Activated CD8-positive, alpha-beta memory T cell treated with anti-CD3 and anti-CD28 coated beads, Interleukin-2, amount 50 U/mL, for 48 hours (primary cell): Measurements from ENCODE around the gene MAML3.
A peak's percentile ranks its signal among the peaks of the same experiment; 100 is the strongest.

Source experiments
- DNase-seq: peaks from one replicate; pipeline ENCODE4 v3.0.0-alpha.2; 2020

MAML3 gene

DNA sequence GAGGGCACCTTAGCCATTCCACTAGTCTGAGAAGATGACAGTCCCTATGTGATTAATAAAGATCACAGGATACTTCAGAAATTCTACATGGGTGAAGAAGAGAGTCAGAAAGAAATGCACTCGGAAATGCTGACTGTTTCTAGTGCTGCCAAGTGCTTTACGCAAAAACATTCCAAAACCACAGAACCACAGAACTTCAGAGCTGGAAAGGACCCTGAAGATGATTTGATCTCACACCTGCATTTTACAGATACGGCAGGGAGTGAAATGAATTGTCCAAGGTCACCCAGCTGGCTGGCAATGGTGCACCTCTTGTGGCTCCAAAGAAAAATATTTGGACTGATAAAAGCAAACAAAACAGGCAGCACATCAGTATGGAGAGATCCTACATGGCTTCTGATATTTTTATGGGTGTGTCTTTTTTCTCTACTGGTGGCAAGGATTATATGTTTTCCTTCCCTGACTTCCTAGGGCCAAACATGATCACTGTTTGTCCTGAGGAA lies 115.9 kb downstream of the MAML3 start:
- no peak for DNase-seq

GRCh38 chr4:140037353-140038030 lies 116.5 kb downstream of the MAML3 start:
- DNase-seq = no peak

GRCh38 chr4:140031706-140032105 lies 122.3 kb downstream of the MAML3 start:
- DNase-seq = no peak

GRCh38 chr4:140031061-140031460 lies 122.9 kb downstream of the MAML3 start:
- no peak for DNase-seq

- DNase-seq = no peak
Measured at GRCh38 chr4:140028676-140029517, 125.1 kb downstream of the MAML3 start.

GRCh38 chr4:140028101-140028500 lies 125.9 kb downstream of the MAML3 start:
- DNase-seq = no peak

GRCh38 chr4:140027101-140027500 lies 126.9 kb downstream of the MAML3 start:
- no peak for DNase-seq

GRCh38 chr4:140025470-140025869 lies 128.5 kb downstream of the MAML3 start:
- no peak for DNase-seq

GRCh38 chr4:140020457-140021361 lies 133.3 kb downstream of the MAML3 start:
- DNase-seq = no peak

GRCh38 chr4:140019619-140020347 lies 134.2 kb downstream of the MAML3 start:
- no peak for DNase-seq

DNA sequence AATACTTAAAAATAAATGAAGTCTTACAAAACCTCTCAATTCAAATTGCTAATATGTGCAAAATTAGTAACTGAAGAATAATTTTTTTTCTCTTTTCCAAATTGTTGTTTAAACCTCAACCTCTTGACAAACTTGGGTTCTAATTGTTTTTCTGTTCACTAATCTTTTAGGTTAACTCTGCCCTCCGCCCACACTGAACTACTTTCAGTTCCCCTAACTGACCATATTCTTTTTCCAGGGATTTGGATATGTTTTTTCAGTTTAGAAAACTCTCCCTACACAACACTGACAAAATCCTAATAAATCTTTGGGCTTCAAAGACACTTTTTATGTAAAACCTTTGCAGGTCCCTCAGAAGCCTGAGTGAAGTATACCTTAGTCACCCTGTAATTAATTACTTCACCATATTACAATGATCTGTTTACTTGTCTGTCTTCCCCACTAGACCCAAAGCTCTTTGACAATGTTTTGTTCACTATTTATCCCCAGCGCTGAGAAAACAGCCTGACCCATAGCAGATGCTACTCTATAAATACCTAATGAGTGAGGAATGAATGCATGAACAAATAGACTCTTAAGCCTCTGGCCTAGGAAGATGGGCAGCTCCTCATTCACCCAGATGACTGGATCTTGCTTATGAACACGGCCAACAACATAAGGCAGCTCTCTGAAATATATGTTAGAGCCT lies 134.9 kb downstream of the MAML3 start:
- DNase-seq = no peak

DNA sequence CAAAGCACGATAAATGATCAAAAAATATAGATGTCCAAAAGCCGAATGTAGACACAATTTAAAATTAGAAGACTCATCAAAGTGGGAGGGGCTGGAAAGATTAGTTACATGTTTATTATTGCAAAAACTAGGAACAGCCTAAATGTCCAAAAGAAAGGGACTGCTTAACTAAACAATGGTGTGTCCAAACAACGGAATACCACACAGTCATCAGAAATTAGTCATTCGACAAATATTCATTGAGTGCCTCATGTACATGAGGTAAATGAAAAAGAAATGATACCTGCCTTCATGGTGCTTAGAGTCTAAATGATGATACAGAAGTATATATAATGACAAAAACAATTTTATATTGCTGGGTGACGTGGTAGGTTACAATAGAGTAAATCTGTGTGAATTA lies 139.7 kb downstream of the MAML3 start:
- no peak for DNase-seq

- peak; percentile 55 for DNase-seq
Measured at GRCh38 chr4:140012688-140013486, 141.1 kb downstream of the MAML3 start.

- no peak for DNase-seq
Measured at GRCh38 chr4:140005699-140006098, 148.3 kb downstream of the MAML3 start.

DNA sequence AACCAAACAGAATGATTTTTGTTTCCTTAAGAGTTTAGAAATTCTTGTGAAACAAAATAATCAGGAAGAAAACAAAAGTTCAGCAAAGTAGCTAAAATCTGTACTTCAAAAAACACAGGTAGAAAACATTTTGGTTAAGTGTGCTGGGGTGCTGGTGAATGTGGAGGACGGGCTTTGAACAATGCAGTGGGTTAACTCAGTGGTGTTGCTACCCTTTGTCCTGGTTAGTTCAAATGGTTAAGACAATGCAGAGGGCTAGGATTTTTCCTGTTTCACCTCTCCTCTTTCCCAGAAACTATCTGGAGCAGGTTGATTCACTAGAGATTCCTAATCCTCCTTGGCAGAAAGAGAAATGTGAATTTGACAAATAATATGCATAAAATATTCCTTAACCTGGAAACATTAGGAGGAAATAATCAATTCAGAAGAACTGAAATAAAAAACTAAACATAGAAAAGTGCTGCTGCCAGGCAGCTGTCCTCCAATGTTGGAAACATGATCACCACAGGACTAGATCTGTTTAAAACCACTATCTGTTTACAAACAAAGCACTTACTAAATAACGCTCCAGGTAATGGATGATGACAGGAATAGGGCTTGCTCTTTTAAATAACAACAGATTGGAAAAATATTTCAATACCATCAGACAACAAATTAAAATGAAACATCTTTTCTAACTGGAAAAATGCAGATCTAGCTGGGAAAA lies 148.9 kb downstream of the MAML3 start:
- DNase-seq = no peak

DNA sequence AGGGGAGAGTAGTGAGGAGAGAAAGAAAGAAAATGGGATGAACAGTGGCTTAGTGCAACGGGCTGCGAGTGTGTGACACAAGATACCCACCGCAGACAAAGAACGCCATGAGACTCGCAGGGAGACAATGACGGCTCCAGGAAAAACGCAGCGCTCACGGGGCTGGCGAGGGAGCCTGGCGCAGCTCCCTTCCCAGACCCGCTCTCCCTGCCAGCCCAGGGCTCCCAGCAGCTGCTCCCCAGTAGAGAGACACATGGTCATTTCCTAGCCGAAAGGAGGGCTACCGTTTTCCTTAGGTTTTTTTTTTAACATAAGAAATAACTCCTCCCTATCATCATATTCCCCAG lies 149.5 kb downstream of the MAML3 start:
- no peak for DNase-seq

DNA sequence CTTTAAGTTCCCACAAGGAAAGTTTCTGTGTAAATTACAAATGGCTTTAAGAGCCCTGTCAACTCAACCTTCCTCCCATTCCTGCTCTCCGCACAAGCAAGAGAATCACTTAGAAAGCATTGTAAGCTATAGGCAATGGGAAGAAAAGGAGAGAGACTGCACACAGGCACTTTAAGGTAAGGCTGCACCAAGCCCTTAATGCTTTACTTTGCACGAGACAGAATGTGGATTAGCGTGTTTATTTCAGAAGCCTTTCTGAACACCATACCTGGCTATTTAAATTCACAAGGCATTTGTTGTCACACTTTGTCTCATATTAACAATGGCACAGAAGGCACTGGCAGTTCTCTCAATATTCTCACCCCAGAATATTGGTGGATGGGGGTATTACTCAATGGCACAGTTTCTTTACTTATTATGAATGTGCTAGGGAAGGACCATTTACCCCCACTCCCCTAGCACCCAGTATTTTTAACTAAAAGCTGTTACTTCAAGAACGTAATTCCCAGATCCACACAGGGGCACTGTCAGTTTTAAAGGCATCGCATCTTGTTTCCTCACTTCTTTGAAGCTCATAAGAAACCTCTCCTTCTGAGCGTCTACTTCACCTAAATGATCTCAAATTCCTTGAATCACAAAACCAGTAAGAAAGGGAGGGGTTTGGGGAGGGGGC lies 150.0 kb downstream of the MAML3 start:
- no peak for DNase-seq

- DNase-seq = no peak
Measured at GRCh38 chr4:140000232-140000631, 153.8 kb downstream of the MAML3 start.

DNA sequence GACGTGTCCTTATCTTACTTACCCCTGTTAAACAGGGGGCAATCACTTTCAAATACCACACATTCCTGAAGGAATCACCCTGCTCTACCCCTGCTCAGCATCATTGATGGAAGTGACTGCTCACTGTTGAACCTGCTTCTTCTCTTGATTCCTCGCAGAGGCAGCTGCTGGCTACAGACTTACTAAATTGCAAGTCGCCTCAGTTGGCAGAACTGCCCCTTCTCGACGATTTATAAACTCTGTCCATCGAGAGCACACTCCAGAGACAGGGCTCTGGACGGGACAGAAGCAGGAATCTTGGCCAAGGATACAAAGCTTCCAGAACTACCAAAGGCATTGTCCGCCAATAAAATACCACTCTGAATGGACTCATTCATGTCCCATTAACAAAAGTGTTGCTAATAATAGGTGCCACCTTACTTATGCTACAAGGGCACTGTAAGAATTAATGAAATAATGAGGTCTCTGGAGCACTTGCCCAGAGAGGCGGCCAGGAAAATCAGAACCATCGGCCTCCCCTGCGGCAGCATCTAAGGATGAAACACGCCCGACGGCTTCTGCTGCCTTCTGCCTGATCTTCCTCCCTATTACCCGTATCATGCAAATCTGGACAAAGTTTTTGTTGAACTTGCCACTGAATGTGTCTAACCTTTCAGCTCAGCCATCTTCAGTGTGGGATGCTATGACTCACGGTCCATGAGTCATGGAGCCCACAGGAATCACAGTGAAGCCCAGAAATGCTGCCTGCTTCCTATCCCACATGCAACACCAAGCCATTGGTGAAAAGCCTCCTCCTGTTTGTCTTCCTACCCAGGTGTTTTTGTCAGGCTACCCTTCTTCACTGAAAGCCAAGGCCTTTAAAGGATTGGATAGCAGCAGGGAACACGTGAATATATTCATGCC lies 164.9 kb downstream of the MAML3 start:
- DNase-seq = peak; percentile 58
